HepG2 (cell line): Measurements from ENCODE around the gene CBLB. TPM values are rescaled to one million over a fixed set of nuclear protein-coding genes. Genes with fewer than 3 reads are reported as not detected.

Source experiments
- ARID2 ChIP-seq: sonication (generic); formaldehyde crosslinking; IDR thresholded peaks from 2 replicates; pipeline ENCODE4 v1.8.1; 2022; ENCODE audit warnings: mild to moderate bottlenecking, missing genetic modification reagents, borderline replicate concordance
- EP300 ChIP-seq, 3 experiments: sonication (generic) in 1 of 3; formaldehyde crosslinking in 1 of 3; IDR thresholded peaks; 2 replicates each; pipeline versions ENCODE4 v1.5.1 to v1.6.1; 2011 to 2020; ENCODE audit warnings: low read depth in 2 of 3, low read length in 2 of 3, borderline replicate concordance in 1 of 3, improper control_type of control experiment in 1 of 3, mild to moderate bottlenecking in 1 of 3, missing genetic modification reagents in 1 of 3, moderate library complexity in 1 of 3
- FOXJ3 ChIP-seq: sonication (generic); formaldehyde crosslinking; IDR thresholded peaks from 2 replicates; pipeline ENCODE4 v1.4.0; 2020; ENCODE audit warnings: missing genetic modification reagents, mild to moderate bottlenecking, borderline replicate concordance
- FOXP1 ChIP-seq, 2 experiments: fragments of 450-650 bp in 1 of 2; IDR thresholded peaks; 2 replicates each; pipeline ENCODE4 v1.6.1; 2017 to 2018; ENCODE audit warnings: antibody characterized with exemption in 1 of 2
- PAX8 ChIP-seq: sonication (generic); formaldehyde crosslinking; IDR thresholded peaks from 2 replicates; pipeline ENCODE4 v1.8.0; 2022; ENCODE audit warnings: mild to moderate bottlenecking, missing genetic modification reagents, borderline replicate concordance
- PHF5A ChIP-seq: IDR thresholded peaks from one replicate; pipeline ENCODE4 v1.6.1; 2018; ENCODE audit warnings: low read depth, missing genetic modification reagents; ENCODE audit not compliant: unreplicated experiment
- polyA plus RNA-seq, 8 experiments: library from polyadenylated mRNA; depleted of rRNA in 3 of 8; stranded (reverse) in 7 of 8; unstranded in 1 of 8; fragments of >200 nt; fragmentation: Illumina TruSeq in 4 of 8; extraction: Trizol in 4 of 8; gene quantifications; 2 replicates each; pipeline versions ENCODE4 v1.2.1 to v1.2.3, GENCODE V29; 2011 to 2016; ENCODE audit warnings: low read depth in 4 of 8, missing spikeins in 1 of 8, mixed read lengths in 1 of 8; ENCODE audit not compliant: insufficient read depth in 1 of 8
- total RNA-seq, 5 experiments: library from RNA; depleted of rRNA; stranded (reverse); fragments of >200 nt; fragmentation: Illumina TruSeq; extraction: Trizol; gene quantifications; 2 replicates each; pipeline ENCODE4 v1.2.3, GENCODE V29; 2016; ENCODE audit warnings: low read depth in 1 of 5
- TF ChIP-seq, protein P1 (sequence below): sonication (generic); formaldehyde crosslinking; IDR thresholded peaks from 2 replicates; pipeline ENCODE4 v1.4.0; 2020; ENCODE audit warnings: missing genetic modification reagents
- TF ChIP-seq, protein P2 (sequence below): sonication (generic); formaldehyde crosslinking; IDR thresholded peaks from 2 replicates; pipeline ENCODE4 v1.4.0; 2020; ENCODE audit warnings: missing genetic modification reagents
- TF ChIP-seq, protein P3 (sequence below): sonication (generic); formaldehyde crosslinking; IDR thresholded peaks from 2 replicates; pipeline ENCODE4 v1.4.0; 2020; ENCODE audit warnings: missing genetic modification reagents
- TF ChIP-seq, protein P4 (sequence below): IDR thresholded peaks from 2 replicates; pipeline ENCODE4 v1.6.1; 2016
- TF ChIP-seq, protein P5 (sequence below): sonication (generic); formaldehyde crosslinking; IDR thresholded peaks from 2 replicates; pipeline ENCODE4 v1.5.1; 2020; ENCODE audit warnings: missing genetic modification reagents, mild to moderate bottlenecking, borderline replicate concordance

The CBLB gene
- total and polyA plus RNA-seq, 2 of the 13 experiments (the other 11 are each of a cell fraction or from before 2014, with no cell fraction given): 9.8 to 16.4 TPM

DNA sequence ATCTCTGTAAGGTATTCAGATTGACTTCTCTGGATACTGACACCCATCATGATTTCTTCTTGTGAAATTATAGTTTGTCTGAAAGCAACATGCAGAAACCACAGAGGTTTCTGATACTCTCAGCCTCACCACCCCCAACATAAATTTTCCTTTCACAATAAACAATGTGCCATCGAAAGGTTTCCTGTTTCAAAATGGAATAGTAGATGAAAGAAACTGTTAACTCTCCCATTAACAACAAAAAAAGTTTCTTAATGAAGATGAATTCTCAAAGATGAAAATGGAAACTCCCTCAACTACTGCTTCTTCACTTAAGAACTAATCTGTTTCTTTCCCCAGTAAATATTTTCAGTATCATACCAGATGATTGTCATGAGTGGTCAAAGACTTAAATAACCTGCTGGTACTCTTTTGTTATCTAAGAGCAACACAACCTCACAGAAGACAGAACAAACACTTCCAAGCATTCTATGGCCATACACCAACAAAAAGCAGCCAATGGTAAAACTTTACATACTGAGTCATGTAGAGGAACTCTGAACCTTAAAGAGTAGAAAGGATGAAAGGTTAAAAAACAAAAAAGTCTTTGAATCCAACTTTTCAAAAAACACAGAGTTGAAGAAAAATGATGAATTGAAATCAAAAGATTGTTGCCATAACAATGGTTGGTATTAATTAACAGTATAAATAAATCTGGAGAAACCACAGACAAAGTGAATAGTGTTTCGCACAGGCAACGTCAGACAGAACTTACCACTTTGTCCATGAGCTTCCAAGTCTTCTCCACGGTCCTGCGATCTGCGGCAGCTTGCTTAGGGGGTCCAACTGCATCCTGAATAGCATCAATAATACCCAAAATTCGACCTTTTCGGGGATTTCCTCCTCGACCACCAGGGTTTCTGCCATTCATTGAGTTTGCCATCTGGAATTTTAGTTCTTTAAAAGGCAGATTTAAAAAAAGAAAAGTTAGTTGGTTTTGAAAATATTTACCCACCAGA, 1.9 kb downstream of the CBLB start (continued):
- TF ChIP-seq, protein P1, sequence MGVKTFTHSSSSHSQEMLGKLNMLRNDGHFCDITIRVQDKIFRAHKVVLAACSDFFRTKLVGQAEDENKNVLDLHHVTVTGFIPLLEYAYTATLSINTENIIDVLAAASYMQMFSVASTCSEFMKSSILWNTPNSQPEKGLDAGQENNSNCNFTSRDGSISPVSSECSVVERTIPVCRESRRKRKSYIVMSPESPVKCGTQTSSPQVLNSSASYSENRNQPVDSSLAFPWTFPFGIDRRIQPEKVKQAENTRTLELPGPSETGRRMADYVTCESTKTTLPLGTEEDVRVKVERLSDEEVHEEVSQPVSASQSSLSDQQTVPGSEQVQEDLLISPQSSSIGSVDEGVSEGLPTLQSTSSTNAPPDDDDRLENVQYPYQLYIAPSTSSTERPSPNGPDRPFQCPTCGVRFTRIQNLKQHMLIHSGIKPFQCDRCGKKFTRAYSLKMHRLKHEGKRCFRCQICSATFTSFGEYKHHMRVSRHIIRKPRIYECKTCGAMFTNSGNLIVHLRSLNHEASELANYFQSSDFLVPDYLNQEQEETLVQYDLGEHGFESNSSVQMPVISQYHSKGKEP (CRISPR knock-in tag): no peak
- TF ChIP-seq ARID2 (CRISPR knock-in tag) (no peak), FOXJ3 (CRISPR knock-in tag) (no peak), PAX8 (CRISPR knock-in tag) (no peak), FOXP1 (IDR thresholded peaks at IDR 0.05) (no peak), FOXP1 (CRISPR knock-in tag; IDR thresholded peaks at IDR 0.05) (peak; percentile 70; the same call in 1 of the 2 replicates), EP300 (IDR thresholded peaks at IDR 0.05; ENCODE audit: low read depth in 2 of 2, low read length in 2 of 2) (peak in 1 of 2 experiments; percentile 59; a peak in 1 of 4 replicates), EP300 (CRISPR knock-in tag; IDR thresholded peaks at IDR 0.05; ENCODE audit: borderline replicate concordance) (no peak; the same call in 1 of the 2 replicates), PHF5A (CRISPR knock-in tag) (no peak)
- TF ChIP-seq, protein P2, sequence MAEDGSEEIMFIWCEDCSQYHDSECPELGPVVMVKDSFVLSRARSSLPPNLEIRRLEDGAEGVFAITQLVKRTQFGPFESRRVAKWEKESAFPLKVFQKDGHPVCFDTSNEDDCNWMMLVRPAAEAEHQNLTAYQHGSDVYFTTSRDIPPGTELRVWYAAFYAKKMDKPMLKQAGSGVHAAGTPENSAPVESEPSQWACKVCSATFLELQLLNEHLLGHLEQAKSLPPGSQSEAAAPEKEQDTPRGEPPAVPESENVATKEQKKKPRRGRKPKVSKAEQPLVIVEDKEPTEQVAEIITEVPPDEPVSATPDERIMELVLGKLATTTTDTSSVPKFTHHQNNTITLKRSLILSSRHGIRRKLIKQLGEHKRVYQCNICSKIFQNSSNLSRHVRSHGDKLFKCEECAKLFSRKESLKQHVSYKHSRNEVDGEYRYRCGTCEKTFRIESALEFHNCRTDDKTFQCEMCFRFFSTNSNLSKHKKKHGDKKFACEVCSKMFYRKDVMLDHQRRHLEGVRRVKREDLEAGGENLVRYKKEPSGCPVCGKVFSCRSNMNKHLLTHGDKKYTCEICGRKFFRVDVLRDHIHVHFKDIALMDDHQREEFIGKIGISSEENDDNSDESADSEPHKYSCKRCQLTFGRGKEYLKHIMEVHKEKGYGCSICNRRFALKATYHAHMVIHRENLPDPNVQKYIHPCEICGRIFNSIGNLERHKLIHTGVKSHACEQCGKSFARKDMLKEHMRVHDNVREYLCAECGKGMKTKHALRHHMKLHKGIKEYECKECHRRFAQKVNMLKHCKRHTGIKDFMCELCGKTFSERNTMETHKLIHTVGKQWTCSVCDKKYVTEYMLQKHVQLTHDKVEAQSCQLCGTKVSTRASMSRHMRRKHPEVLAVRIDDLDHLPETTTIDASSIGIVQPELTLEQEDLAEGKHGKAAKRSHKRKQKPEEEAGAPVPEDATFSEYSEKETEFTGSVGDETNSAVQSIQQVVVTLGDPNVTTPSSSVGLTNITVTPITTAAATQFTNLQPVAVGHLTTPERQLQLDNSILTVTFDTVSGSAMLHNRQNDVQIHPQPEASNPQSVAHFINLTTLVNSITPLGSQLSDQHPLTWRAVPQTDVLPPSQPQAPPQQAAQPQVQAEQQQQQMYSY (CRISPR knock-in tag): no peak
- TF ChIP-seq, protein P3, sequence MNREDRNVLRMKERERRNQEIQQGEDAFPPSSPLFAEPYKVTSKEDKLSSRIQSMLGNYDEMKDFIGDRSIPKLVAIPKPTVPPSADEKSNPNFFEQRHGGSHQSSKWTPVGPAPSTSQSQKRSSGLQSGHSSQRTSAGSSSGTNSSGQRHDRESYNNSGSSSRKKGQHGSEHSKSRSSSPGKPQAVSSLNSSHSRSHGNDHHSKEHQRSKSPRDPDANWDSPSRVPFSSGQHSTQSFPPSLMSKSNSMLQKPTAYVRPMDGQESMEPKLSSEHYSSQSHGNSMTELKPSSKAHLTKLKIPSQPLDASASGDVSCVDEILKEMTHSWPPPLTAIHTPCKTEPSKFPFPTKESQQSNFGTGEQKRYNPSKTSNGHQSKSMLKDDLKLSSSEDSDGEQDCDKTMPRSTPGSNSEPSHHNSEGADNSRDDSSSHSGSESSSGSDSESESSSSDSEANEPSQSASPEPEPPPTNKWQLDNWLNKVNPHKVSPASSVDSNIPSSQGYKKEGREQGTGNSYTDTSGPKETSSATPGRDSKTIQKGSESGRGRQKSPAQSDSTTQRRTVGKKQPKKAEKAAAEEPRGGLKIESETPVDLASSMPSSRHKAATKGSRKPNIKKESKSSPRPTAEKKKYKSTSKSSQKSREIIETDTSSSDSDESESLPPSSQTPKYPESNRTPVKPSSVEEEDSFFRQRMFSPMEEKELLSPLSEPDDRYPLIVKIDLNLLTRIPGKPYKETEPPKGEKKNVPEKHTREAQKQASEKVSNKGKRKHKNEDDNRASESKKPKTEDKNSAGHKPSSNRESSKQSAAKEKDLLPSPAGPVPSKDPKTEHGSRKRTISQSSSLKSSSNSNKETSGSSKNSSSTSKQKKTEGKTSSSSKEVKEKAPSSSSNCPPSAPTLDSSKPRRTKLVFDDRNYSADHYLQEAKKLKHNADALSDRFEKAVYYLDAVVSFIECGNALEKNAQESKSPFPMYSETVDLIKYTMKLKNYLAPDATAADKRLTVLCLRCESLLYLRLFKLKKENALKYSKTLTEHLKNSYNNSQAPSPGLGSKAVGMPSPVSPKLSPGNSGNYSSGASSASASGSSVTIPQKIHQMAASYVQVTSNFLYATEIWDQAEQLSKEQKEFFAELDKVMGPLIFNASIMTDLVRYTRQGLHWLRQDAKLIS (CRISPR knock-in tag): no peak
- TF ChIP-seq, protein P4, sequence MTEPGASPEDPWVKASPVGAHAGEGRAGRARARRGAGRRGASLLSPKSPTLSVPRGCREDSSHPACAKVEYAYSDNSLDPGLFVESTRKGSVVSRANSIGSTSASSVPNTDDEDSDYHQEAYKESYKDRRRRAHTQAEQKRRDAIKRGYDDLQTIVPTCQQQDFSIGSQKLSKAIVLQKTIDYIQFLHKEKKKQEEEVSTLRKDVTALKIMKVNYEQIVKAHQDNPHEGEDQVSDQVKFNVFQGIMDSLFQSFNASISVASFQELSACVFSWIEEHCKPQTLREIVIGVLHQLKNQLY (CRISPR knock-in tag): no peak
- TF ChIP-seq, protein P5, sequence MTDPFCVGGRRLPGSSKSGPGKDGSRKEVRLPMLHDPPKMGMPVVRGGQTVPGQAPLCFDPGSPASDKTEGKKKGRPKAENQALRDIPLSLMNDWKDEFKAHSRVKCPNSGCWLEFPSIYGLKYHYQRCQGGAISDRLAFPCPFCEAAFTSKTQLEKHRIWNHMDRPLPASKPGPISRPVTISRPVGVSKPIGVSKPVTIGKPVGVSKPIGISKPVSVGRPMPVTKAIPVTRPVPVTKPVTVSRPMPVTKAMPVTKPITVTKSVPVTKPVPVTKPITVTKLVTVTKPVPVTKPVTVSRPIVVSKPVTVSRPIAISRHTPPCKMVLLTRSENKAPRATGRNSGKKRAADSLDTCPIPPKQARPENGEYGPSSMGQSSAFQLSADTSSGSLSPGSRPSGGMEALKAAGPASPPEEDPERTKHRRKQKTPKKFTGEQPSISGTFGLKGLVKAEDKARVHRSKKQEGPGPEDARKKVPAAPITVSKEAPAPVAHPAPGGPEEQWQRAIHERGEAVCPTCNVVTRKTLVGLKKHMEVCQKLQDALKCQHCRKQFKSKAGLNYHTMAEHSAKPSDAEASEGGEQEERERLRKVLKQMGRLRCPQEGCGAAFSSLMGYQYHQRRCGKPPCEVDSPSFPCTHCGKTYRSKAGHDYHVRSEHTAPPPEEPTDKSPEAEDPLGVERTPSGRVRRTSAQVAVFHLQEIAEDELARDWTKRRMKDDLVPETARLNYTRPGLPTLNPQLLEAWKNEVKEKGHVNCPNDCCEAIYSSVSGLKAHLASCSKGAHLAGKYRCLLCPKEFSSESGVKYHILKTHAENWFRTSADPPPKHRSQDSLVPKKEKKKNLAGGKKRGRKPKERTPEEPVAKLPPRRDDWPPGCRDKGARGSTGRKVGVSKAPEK (CRISPR knock-in tag): no peak
